A673 (cell line): ENCODE data around the gene EGR4. TPM values are rescaled to one million over a fixed set of nuclear protein-coding genes. Genes with fewer than 3 reads are reported as not detected.

Experiments used
- BruUV-seq: library from RNA; stranded (reverse); fragments of 400-500 nt; replicated peaks from 2 replicates; lab custom pipeline; 2021; lab: Mats Ljungman, UMichigan
- CTCF ChIA-PET: fragments of 300-600 bp; sonication (Branson Sonifier 250); formaldehyde crosslinking; loops from one replicate; lab custom pipeline; 2022; ENCODE audit warnings: antibody characterized with exemption; lab: Charles Lee
- POLR2A ChIA-PET: fragments of 300-600 bp; sonication (Branson Sonifier 250); formaldehyde crosslinking; loops from one replicate; lab custom pipeline; 2022; ENCODE audit warnings: antibody characterized with exemption; ENCODE audit not compliant: low non-redundant PET; lab: Charles Lee
- DNase-seq: peaks from one replicate; pipeline ENCODE4 v3.0.0-alpha.2; 2015; ENCODE audit warnings: low spot score
- H3K27ac ChIP-seq: fragments of 200-600 bp; sonication (generic); 2 replicates; pipeline ENCODE4 v1.5.1; 2016; ENCODE audit warnings: mixed run types, low read depth, mild to moderate bottlenecking, mixed read lengths, antibody characterized with exemption, low read length; ENCODE audit not compliant: poor library complexity, severe bottlenecking
- H3K27me3 ChIP-seq: fragments of 200-600 bp; sonication (generic); replicated peaks from 2 replicates; pipeline ENCODE4 v1.6.1; 2017; ENCODE audit warnings: mixed run types, low read depth, mild to moderate bottlenecking, mixed read lengths, antibody characterized with exemption, low read length; ENCODE audit not compliant: insufficient read depth, poor library complexity
- H3K36me3 ChIP-seq: fragments of 200-600 bp; sonication (generic); 2 replicates; pipeline ENCODE4 v1.6.1; 2016; ENCODE audit warnings: mixed run types, mild to moderate bottlenecking, mixed read lengths, antibody characterized with exemption, low read length; ENCODE audit not compliant: insufficient read depth, poor library complexity, severe bottlenecking
- H3K4me1 ChIP-seq: fragments of 200-600 bp; sonication (generic); 2 replicates; pipeline ENCODE4 v1.6.1; 2017; ENCODE audit warnings: mixed run types, mild to moderate bottlenecking, mixed read lengths, antibody characterized with exemption, low read length; ENCODE audit not compliant: insufficient read depth, poor library complexity, severe bottlenecking
- H3K4me3 ChIP-seq: fragments of 200-600 bp; sonication (generic); 2 replicates; pipeline ENCODE4 v1.5.1; 2016; ENCODE audit warnings: low read depth, mixed run types, mild to moderate bottlenecking, mixed read lengths, low read length; ENCODE audit not compliant: poor library complexity, severe bottlenecking
- H3K9me3 ChIP-seq: fragments of 200-600 bp; sonication (generic); 2 replicates; pipeline ENCODE4 v1.6.1; 2016; ENCODE audit warnings: mixed run types, low read depth, mild to moderate bottlenecking, mixed read lengths, antibody characterized with exemption, low read length; ENCODE audit not compliant: poor library complexity, severe bottlenecking
- EZH2 ChIP-seq: fragments of 200-600 bp; sonication (generic); IDR thresholded peaks from 2 replicates; pipeline ENCODE4 v1.6.1; 2017; ENCODE audit warnings: borderline replicate concordance, low read depth, mild to moderate bottlenecking, mixed read lengths, antibody characterized with exemption, low read length; ENCODE audit not compliant: poor library complexity, severe bottlenecking
- intact Hi-C: fragments of 100-400 bp; cut with micrococcal nuclease; formaldehyde crosslinking; loops from one replicate; pipeline ENCODE4 v1.10.0; 2022; ENCODE audit not compliant: unreplicated experiment
- total RNA-seq: library from RNA; stranded (reverse); gene quantifications from 2 replicates; pipeline ENCODE4 v1.2.3, GENCODE V29; 2021
- TF ChIP-seq, protein P1 (sequence below): fragments of 300-800, 200-600 bp; sonication (generic); conservative IDR thresholded peaks from 2 replicates; pipeline ENCODE4 v1.5.1; 2017; ENCODE audit warnings: low read depth, mild to moderate bottlenecking, antibody characterized with exemption, low read length, moderate library complexity, mixed read lengths

The EGR4 gene
- total RNA-seq, 1 experiment from 2014 or later: 1.9 TPM

GRCh38 chr2:73272270-73272669 lies 21.1 kb downstream of the EGR4 start:
- Histone ChIP-seq H3K27ac (no peak overlapping the region), H3K9me3 (no peaks in the 10 kb centered on the region), H3K4me3 (no peak overlapping the region), H3K4me1 (no peaks in the 10 kb centered on the region), H3K36me3 (no peaks in the 10 kb centered on the region), H3K27me3 (no peaks in the 10 kb centered on the region)
- CTCF ChIA-PET: no interaction called here
- POLR2A ChIA-PET: no interaction called here
- no TSS peak for BruUV-seq
- intact Hi-C loops: no loop called here
- TF ChIP-seq EZH2: no peak
- TF ChIP-seq, protein P1, sequence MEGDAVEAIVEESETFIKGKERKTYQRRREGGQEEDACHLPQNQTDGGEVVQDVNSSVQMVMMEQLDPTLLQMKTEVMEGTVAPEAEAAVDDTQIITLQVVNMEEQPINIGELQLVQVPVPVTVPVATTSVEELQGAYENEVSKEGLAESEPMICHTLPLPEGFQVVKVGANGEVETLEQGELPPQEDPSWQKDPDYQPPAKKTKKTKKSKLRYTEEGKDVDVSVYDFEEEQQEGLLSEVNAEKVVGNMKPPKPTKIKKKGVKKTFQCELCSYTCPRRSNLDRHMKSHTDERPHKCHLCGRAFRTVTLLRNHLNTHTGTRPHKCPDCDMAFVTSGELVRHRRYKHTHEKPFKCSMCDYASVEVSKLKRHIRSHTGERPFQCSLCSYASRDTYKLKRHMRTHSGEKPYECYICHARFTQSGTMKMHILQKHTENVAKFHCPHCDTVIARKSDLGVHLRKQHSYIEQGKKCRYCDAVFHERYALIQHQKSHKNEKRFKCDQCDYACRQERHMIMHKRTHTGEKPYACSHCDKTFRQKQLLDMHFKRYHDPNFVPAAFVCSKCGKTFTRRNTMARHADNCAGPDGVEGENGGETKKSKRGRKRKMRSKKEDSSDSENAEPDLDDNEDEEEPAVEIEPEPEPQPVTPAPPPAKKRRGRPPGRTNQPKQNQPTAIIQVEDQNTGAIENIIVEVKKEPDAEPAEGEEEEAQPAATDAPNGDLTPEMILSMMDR: no peak
- no peak for DNase-seq

- intact Hi-C loops: no loop called here
- CTCF ChIA-PET: no interaction called here
- no TSS peak for BruUV-seq
- Histone ChIP-seq H3K4me3 (no peak overlapping the region), H3K27me3 (no peaks in the 10 kb centered on the region), H3K9me3 (no peaks in the 10 kb centered on the region), H3K27ac (no peak overlapping the region), H3K36me3 (no peaks in the 10 kb centered on the region), H3K4me1 (no peaks in the 10 kb centered on the region)
- DNase-seq: no peak
- TF ChIP-seq, protein P1: no peak
- TF ChIP-seq EZH2: no peak
- POLR2A ChIA-PET: no interaction called here
Measured at GRCh38 chr2:73269686-73270465, 23.5 kb downstream of the EGR4 start.

DNA sequence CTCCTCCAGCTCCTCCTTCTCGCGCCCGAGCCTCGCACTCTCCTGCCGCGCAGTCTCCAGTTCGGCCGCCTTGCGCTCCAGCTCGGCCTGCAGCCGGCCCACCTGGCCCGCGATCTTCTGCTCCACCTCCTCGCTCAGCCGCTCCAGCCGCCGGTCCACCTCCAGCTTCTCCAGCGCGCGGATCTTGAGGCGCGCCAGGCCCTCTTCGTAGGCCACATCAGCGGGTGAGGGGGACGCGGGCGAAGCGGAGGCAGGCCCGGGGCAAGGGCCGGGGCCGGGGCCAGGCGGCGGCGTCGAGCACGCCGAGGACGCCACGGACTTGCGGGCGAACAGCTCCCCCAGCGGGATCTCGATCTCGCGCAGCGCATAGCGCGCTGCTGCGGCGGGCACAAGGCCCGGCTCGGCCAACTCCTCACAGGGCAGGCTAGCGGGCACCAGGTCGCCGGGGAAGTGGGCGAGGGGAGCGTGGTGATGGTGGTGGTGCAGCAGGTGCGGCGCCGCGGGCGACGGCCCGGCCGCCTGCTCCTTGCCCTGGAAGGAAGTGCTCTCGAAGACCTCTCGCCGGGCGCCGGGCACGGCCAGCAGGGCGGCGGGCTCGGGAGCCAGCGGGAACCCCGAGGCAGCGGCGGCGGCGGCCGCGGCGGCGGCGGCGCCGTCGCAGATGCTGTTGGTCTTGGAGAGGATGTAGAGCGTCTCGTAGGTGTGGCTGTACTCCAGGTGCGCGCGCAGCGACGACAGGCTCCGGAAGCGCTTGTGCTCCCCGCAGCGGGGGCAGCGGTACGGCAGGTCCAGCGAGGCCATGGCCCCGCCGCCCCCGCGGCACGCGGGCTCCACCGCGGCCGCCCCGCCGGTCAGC lies 24.3 kb downstream of the EGR4 start:
- ChIA-PET POLR2A (no interaction called here), CTCF (no interaction called here)
- Histone ChIP-seq H3K27me3 (no peaks in the 10 kb centered on the region), H3K9me3 (no peaks in the 10 kb centered on the region), H3K36me3 (no peaks in the 10 kb centered on the region), H3K4me3 (no peak overlapping the region), H3K27ac (no peak overlapping the region), H3K4me1 (no peaks in the 10 kb centered on the region)
- no peak for DNase-seq
- TF ChIP-seq, protein P1: no peak
- TF ChIP-seq EZH2: no peak
- intact Hi-C loops: no loop called here
- BruUV-seq: no TSS peak
